Measurements from ENCODE around the gene APH1A.

The APH1A gene

DNA sequence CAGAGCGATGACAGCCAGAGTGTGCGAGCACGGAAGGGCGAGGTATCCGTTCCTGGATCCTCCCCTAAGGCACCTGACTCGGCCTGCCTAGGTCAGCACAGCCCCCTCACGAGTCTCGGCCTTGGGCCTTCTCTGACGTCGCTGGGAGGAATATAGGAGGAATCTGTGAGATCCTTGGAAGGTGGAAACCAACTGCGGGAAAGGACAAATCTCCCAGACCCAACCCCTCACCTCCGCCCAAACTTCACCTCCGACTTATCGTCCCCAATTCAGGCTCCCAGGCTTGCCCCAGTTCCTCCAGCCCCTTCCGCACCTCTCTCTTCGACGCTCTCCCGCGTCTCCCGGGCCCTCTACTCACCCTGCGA lies 494 bp downstream of the APH1A start:
- Histone ChIP-seq H3K9me2 (replicated peaks; ENCODE audit: insufficient read depth, low read length) (no peaks in the 10 kb centered on the region), H3K27me3 (ENCODE audit: low read length) (no peaks in the 10 kb centered on the region), H3K4me3 (ENCODE audit: insufficient read depth, low read length, poor library complexity, severe bottlenecking) (peak overlapping the region; percentile 94), H2AFZ (ENCODE audit: low read depth, low read length, severe bottlenecking) (peak overlapping the region; percentile 85), H4K20me1 (ENCODE audit: low read depth, low read length) (no peaks in the 10 kb centered on the region), H3K27ac (ENCODE audit: low read depth, low read length) (peak overlapping the region; percentile 60), H3K4me2 (ENCODE audit: low read depth, low read length, poor library complexity, severe bottlenecking) (peak overlapping the region; percentile 85), H3F3A (ENCODE audit: insufficient read depth) (peaks cover 3% of the 10 kb centered on the region; the same call in 1 of the 2 replicates), H3K36me3 (ENCODE audit: low read length) (no peaks in the 10 kb centered on the region), H3K79me2 (ENCODE audit: insufficient read depth, low read length) (peaks cover 17% of the 10 kb centered on the region), H3K9ac (ENCODE audit: low read length) (peak overlapping the region; percentile 97), H3K9me3 (ENCODE audit: insufficient read depth, low read length) (no peaks in the 10 kb centered on the region)
- no peak for TF ChIP-seq EZH2phosphoT487 (conservative IDR thresholded peaks at IDR 0.05; ENCODE audit: low read length)
- TF ChIP-seq, protein P1, sequence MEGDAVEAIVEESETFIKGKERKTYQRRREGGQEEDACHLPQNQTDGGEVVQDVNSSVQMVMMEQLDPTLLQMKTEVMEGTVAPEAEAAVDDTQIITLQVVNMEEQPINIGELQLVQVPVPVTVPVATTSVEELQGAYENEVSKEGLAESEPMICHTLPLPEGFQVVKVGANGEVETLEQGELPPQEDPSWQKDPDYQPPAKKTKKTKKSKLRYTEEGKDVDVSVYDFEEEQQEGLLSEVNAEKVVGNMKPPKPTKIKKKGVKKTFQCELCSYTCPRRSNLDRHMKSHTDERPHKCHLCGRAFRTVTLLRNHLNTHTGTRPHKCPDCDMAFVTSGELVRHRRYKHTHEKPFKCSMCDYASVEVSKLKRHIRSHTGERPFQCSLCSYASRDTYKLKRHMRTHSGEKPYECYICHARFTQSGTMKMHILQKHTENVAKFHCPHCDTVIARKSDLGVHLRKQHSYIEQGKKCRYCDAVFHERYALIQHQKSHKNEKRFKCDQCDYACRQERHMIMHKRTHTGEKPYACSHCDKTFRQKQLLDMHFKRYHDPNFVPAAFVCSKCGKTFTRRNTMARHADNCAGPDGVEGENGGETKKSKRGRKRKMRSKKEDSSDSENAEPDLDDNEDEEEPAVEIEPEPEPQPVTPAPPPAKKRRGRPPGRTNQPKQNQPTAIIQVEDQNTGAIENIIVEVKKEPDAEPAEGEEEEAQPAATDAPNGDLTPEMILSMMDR (IDR thresholded peaks at IDR 0.05; ENCODE audit: insufficient read depth, low read length, poor library complexity, severe bottlenecking): no peak

DNA sequence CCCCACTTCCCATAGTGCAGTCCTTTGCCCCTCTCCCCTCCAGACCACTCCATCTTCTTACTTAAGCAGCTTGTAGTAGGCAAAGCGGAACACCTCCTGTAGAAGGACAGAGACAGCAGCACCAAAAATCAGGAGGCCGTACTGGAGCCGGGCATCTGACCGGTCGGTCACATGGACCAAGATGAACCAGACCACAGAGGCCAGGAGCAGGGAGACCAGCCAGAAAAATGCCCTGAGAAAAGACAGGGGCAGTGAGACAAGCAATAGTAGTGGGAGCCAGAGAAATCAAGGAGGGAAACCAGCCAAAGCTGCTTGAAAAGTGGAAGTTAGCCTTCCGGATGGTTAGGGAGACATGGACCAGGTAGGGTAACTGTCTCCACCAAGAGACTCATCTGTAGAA lies 920 bp downstream of the APH1A start:
- Histone ChIP-seq H3K79me2 (ENCODE audit: insufficient read depth, low read length) (peaks cover 17% of the 10 kb centered on the region), H3K9me2 (replicated peaks; ENCODE audit: insufficient read depth, low read length) (no peaks in the 10 kb centered on the region), H3K4me2 (ENCODE audit: low read depth, low read length, poor library complexity, severe bottlenecking) (peak overlapping the region; percentile 85), H2AFZ (ENCODE audit: low read depth, low read length, severe bottlenecking) (no peak overlapping the region), H3K4me3 (ENCODE audit: insufficient read depth, low read length, poor library complexity, severe bottlenecking) (peak overlapping the region; percentile 94), H4K20me1 (ENCODE audit: low read depth, low read length) (no peaks in the 10 kb centered on the region), H3K27me3 (ENCODE audit: low read length) (no peaks in the 10 kb centered on the region), H3K9me3 (ENCODE audit: insufficient read depth, low read length) (no peaks in the 10 kb centered on the region), H3F3A (ENCODE audit: insufficient read depth) (peaks cover 3% of the 10 kb centered on the region; the same call in 1 of the 2 replicates), H3K27ac (ENCODE audit: low read depth, low read length) (peak overlapping the region; percentile 60; the same call in 1 of the 2 replicates), H3K36me3 (ENCODE audit: low read length) (no peaks in the 10 kb centered on the region), H3K9ac (ENCODE audit: low read length) (peak overlapping the region; percentile 97)
- TF ChIP-seq EZH2phosphoT487 (conservative IDR thresholded peaks at IDR 0.05; ENCODE audit: low read length): no peak
- TF ChIP-seq, protein P1 (IDR thresholded peaks at IDR 0.05; ENCODE audit: insufficient read depth, low read length, poor library complexity, severe bottlenecking): no peak

DNA sequence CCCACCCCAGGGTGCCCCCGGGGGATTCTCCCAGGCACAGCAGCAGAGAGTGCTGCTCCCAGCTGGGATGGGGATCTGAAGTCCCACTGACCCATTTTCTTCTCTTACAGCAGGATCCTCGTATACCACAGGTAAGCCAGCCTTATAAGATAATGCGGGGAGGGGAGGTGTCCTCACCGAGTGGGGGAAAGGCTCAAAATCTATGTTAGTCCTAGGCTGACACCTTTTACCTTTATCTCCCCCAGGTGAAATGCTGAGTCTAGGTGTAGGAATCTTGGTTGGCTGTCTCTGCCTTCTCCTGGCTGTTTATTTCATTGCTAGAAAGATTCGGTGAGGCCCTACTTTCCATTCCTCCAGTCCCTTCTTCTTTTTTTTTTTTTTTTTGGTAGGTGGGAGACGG lies 5.3 kb downstream of the APH1A start:
- TF ChIP-seq, protein P1 (IDR thresholded peaks at IDR 0.05; ENCODE audit: insufficient read depth, low read length, poor library complexity, severe bottlenecking): no peak
- TF ChIP-seq EZH2phosphoT487 (conservative IDR thresholded peaks at IDR 0.05; ENCODE audit: low read length): no peak
- Histone ChIP-seq H3K4me2 (ENCODE audit: low read depth, low read length, poor library complexity, severe bottlenecking) (no peak overlapping the region), H3K4me3 (ENCODE audit: insufficient read depth, low read length, poor library complexity, severe bottlenecking) (no peak overlapping the region), H3K9me3 (ENCODE audit: insufficient read depth, low read length) (no peaks in the 10 kb centered on the region), H3K79me2 (ENCODE audit: insufficient read depth, low read length) (peaks cover 15% of the 10 kb centered on the region), H3K9me2 (replicated peaks; ENCODE audit: insufficient read depth, low read length) (no peaks in the 10 kb centered on the region), H3K27ac (ENCODE audit: low read depth, low read length) (no peak overlapping the region), H3K9ac (ENCODE audit: low read length) (no peak overlapping the region), H3K27me3 (ENCODE audit: low read length) (no peaks in the 10 kb centered on the region), H3K36me3 (ENCODE audit: low read length) (no peaks in the 10 kb centered on the region), H4K20me1 (ENCODE audit: low read depth, low read length) (no peaks in the 10 kb centered on the region), H3F3A (ENCODE audit: insufficient read depth) (peaks cover 3% of the 10 kb centered on the region; the same call in 1 of the 2 replicates), H2AFZ (ENCODE audit: low read depth, low read length, severe bottlenecking) (no peak overlapping the region)

All from SU-DHL-6 (cell line).